ENCODE measurements around the gene RNU7-1. TPM values are rescaled to one million over a fixed set of nuclear protein-coding genes. Genes with fewer than 3 reads are reported as not detected.

The RNU7-1 gene
- total RNA-seq, 1 donor from 2014 or later: not detected

DNA sequence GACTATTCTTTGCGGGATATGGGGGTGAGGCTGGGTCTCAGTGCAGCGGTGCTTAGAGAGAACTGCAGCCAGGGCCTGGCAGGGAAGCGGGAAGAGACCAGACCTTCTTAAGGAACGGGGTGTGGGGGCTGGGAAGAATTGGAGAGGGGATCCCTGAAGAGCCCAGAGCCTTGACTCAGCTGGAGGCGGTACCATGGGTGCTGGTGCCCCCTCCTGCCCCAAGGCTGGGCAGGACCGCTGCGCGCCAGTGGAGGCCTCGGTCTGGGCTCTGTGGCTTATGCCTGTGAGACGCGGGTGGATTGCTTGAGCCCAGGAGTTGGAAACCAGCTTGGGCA lies 1.3 kb upstream of the RNU7-1 start:
- H3K4me3 ChIP-seq: no peak overlapping the region
- peaks cover 11 to 38% of the 10 kb centered on the region in 2 donors for H3K4me1 ChIP-seq
- TF ChIP-seq, protein P1, sequence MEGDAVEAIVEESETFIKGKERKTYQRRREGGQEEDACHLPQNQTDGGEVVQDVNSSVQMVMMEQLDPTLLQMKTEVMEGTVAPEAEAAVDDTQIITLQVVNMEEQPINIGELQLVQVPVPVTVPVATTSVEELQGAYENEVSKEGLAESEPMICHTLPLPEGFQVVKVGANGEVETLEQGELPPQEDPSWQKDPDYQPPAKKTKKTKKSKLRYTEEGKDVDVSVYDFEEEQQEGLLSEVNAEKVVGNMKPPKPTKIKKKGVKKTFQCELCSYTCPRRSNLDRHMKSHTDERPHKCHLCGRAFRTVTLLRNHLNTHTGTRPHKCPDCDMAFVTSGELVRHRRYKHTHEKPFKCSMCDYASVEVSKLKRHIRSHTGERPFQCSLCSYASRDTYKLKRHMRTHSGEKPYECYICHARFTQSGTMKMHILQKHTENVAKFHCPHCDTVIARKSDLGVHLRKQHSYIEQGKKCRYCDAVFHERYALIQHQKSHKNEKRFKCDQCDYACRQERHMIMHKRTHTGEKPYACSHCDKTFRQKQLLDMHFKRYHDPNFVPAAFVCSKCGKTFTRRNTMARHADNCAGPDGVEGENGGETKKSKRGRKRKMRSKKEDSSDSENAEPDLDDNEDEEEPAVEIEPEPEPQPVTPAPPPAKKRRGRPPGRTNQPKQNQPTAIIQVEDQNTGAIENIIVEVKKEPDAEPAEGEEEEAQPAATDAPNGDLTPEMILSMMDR (IDR thresholded peaks at IDR 0.05): no peak
- H3K9me3 ChIP-seq: no peaks in the 10 kb centered on the region
- H3K36me3 ChIP-seq: peaks cover 18 to 39% of the 10 kb centered on the region in 2 donors
- no peak for DNase-seq (ENCODE audit: low spot score in 2 of 2)
- no peaks in the 10 kb centered on the region for H3K27me3 ChIP-seq
- intact Hi-C loops (cut with DNase I): no loop called here
- H3K27ac ChIP-seq: peak overlapping the region; percentile 96 to 99

DNA sequence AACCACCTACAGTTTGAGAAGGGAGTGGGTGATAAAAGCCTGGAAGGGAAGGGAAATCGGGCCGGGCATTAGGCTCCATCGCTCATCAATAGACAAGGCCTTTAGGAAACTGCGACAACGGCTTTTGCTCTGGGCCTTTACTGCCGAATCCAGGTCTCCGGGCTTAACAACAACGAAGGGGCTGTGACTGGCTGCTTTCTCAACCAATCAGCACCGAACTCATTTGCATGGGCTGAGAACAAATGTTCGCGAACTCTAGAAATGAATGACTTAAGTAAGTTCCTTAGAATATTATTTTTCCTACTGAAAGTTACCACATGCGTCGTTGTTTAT lies 261 bp upstream of the RNU7-1 start:
- Histone ChIP-seq H3K9me3 (no peaks in the 10 kb centered on the region), H3K36me3 (peaks cover 18 to 39% of the 10 kb centered on the region in 2 donors)
- intact Hi-C loops (cut with DNase I): loop anchor here (1.0 kb wide), 3 partner anchors 18 to 76 kb away; partner anchors contain the start of genes SPSB2 and TPI1

DNA sequence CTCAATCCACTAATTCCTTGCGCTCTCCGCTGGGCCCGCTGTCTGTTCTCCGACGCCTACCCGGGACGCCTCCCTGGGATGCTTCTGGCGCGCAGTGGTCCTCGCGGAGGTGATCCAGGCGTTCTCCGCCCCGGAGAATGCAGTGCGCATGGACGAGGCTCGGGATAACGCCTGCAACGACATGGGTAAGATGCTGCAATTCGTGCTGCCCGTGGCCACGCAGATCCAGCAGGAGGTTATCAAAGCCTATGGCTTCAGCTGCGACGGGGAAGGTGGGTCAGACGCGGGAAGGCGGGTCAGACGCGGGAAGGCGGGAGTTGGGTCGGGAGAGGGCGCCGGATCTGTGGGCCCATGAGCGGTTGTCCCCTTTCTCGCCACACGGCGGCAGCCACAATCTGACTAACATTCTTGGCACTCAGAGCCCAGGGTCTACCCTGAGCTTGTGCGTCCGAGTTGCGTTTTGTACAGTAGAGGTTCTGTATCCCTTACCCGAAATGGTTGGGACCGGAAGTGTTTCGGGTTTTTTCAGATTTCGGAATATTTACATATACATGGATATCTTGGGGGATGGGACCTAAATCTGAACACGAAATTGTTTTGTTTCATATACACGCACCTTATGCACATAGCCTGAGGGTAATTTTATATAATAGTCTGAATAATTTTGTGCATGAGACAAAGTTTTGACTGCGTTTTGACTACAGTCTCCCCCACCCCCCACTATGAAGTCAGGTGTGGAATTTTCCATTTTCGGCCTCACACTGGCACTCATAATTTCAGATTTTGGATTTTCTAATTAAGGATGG lies 968 bp downstream of the RNU7-1 start:
- peak overlapping the region; percentile 80 to 91 for H3K4me3 ChIP-seq
- intact Hi-C loops (cut with DNase I): loop anchor here (1.0 to 2.0 kb wide), 3 partner anchors 26 to 168 kb away; partner anchors contain the start of genes EMG1, LPCAT3 and PHB2
- H3K27me3 ChIP-seq: no peaks in the 10 kb centered on the region
- H3K27ac ChIP-seq: peak overlapping the region; percentile 96 to 99
- peaks cover 18 to 35% of the 10 kb centered on the region in 2 donors for H3K36me3 ChIP-seq
- DNase-seq (ENCODE audit: low spot score in 2 of 2): peak; percentile 86 to 97
- TF ChIP-seq, protein P1 (IDR thresholded peaks at IDR 0.05): peak; percentile 77 to 95 (median 81)
- H3K4me1 ChIP-seq: peaks cover 0 to 21% of the 10 kb centered on the region in 2 donors
- no peaks in the 10 kb centered on the region for H3K9me3 ChIP-seq

More for the DNA sequence above, 261 bp upstream of the RNU7-1 start:
- peak overlapping the region; percentile 96 to 99 for H3K27ac ChIP-seq
- TF ChIP-seq, protein P1 (IDR thresholded peaks at IDR 0.05): no peak
- H3K4me3 ChIP-seq: peak overlapping the region; percentile 80 to 91
- H3K27me3 ChIP-seq: no peaks in the 10 kb centered on the region
- DNase-seq (ENCODE audit: low spot score in 2 of 2): peak; percentile 61 to 94
- H3K4me1 ChIP-seq: peaks cover 8 to 33% of the 10 kb centered on the region in 2 donors

DNA sequence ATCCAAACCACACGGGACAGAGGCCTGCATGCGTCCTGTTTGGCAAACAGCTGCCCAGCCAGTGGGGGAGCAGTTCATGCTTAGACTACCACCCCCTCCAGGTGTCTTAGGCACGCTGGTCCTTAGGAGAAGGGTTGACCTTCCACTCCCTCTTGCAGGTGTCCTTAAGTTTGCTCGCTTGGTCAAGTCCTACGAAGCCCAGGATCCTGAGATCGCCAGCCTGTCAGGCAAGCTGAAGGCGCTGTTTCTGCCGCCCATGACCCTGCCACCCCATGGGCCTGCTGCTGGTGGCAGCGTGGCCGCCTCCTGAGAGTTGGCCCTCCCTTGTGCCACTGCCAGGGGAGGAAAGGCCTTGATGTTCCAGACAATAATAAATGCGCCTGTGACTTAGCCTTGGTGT lies 2.0 kb downstream of the RNU7-1 start:
- H3K4me3 ChIP-seq: peak overlapping the region in 1 of 2 donors; percentile 80

DNA sequence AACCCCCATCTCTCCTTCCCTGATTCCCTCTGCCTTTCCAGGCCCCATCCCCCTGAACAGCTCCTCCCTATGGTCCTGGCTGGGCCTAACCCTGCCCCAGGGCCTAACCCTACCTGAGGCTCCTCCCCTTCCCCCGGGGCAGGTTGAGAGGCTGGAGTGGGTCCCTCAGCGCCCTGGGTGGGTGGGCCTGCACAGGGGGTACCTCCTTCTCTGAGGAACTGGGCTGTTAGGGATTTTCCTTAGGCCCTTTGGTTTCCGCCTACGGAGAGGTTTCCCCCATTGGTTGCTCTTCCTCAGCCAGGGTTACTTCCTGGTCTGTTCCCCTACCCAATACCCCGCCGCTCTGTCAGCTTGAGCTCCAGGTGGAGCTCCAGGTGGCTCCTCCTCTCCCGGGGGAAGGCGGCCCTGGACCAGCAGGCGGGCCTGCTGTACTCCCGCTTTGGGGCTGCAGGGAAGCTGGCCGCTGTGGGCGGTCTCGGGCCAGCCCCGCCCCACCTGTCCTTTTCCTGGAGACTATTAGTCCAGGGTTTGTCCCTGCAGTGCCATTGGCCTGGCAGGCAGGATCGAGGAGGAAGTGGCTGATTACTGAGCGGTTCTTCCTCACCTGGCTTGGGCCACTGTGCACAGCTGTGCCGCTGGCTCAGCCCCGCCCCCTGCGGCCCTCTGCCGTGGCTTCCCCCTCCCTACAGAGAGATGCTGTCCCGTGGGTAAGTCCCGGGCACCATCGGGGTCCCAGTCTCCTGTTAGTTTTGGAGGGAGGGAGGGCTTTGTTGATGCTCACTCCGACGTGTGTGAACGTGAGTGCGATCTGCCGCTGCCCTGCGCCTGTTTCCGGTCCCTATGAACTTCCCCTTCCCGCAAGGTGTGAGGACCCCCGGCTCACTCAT lies 2.7 kb downstream of the RNU7-1 start:
- Histone ChIP-seq H3K36me3 (peaks cover 12 to 23% of the 10 kb centered on the region in 2 donors), H3K4me1 (peaks cover 0 to 19% of the 10 kb centered on the region in 2 donors), H3K27ac (peak overlapping the region in 1 of 2 donors; percentile 41), H3K4me3 (peak overlapping the region; percentile 27 to 29), H3K9me3 (no peaks in the 10 kb centered on the region), H3K27me3 (no peaks in the 10 kb centered on the region)
- DNase-seq (ENCODE audit: low spot score in 2 of 2): peak in 1 of 2 donors; percentile 76
- intact Hi-C loops (cut with DNase I): loop anchor here (1.0 kb wide), 1 partner anchor 19 kb away; no protein-coding TSS in a partner anchor
- TF ChIP-seq, protein P1 (IDR thresholded peaks at IDR 0.05): no peak

More for the DNA sequence above, 2.0 kb downstream of the RNU7-1 start:
- no peak for DNase-seq (ENCODE audit: low spot score in 2 of 2)
- Histone ChIP-seq H3K27me3 (no peaks in the 10 kb centered on the region), H3K4me1 (peaks cover 0 to 19% of the 10 kb centered on the region in 2 donors), H3K36me3 (peaks cover 18 to 29% of the 10 kb centered on the region in 2 donors), H3K27ac (no peak overlapping the region), H3K9me3 (no peaks in the 10 kb centered on the region)
- intact Hi-C loops (cut with DNase I): loop anchor here (1.0 to 2.0 kb wide), 3 partner anchors 20 to 167 kb away; partner anchors contain the start of gene LPCAT3
- TF ChIP-seq, protein P1 (IDR thresholded peaks at IDR 0.05): no peak
